ENCODE results near the gene CORO6. TPM values are rescaled to one million over a fixed set of nuclear protein-coding genes. Genes with fewer than 3 reads are reported as not detected.

Gene CORO6
- total and polyA plus RNA-seq, 2 experiments from 2014 or later = 2.6 to 5.2 TPM

GRCh38 chr17:29655323-29655722, 32.6 kb upstream of the CORO6 start:
- ATAC-seq = no peak
- Histone ChIP-seq H3K9me2 (ENCODE audit: insufficient read depth) (no peaks in the 10 kb centered on the region), H2AFZ (no peak overlapping the region), H3K4me2 (no peak overlapping the region), H3K79me2 (replicated peaks; ENCODE audit: insufficient read depth) (no peaks in the 10 kb centered on the region), H3F3A (replicated peaks; ENCODE audit: low read depth) (no peaks in the 10 kb centered on the region), H4K20me1 (replicated peaks; ENCODE audit: insufficient read depth) (no peaks in the 10 kb centered on the region; the same call in 1 of the 2 replicates), H3K4me1 (ENCODE audit: insufficient read depth) (no peaks in the 10 kb centered on the region), H3K27me3 (ENCODE audit: insufficient read depth) (no peaks in the 10 kb centered on the region), H3K27ac (ENCODE audit: low read depth) (no peak overlapping the region), H3K36me3 (ENCODE audit: insufficient read depth) (no peaks in the 10 kb centered on the region), H3K4me3 (no peak overlapping the region)
- DNase-seq (ENCODE audit: low spot score) = no peak
- TF ChIP-seq EZH2 (IDR thresholded peaks at IDR 0.05; ENCODE audit: low read depth, unreplicated experiment) = no peak
- TF ChIP-seq JUNB (IDR thresholded peaks at IDR 0.05; ENCODE audit: unreplicated experiment) = no peak
- TF ChIP-seq POLR2AphosphoS5 (IDR thresholded peaks at IDR 0.05; ENCODE audit: low read depth) = no peak
- TF ChIP-seq ZNF462 (CRISPR knock-in tag; IDR thresholded peaks at IDR 0.05) = no peak
- no peak for TF ChIP-seq ZNF114 (CRISPR knock-in tag; IDR thresholded peaks at IDR 0.05)
- TF ChIP-seq CREB1 (CRISPR knock-in tag; IDR thresholded peaks at IDR 0.05; ENCODE audit: low read depth) = no peak
- no peak for TF ChIP-seq EZH2phosphoT487 (IDR thresholded peaks at IDR 0.05; ENCODE audit: unreplicated experiment)
- Mint-ChIP-seq H3K9me3 (peaks cover 1% of the 10 kb centered on the region; the same call in 1 of the 3 replicates), H3K27me3 (ENCODE audit: insufficient read depth, low read depth, poor library complexity) (peaks cover 3% of the 10 kb centered on the region), H3K4me3 (no peak overlapping the region), H3K4me1 (no peaks in the 10 kb centered on the region), H3K36me3 (ENCODE audit: low read depth) (no peaks in the 10 kb centered on the region), H3K27ac (no peak overlapping the region)
